IgD-negative memory B cell (primary cell): Measurements from ENCODE around the gene ATR. TPM values are rescaled to one million over a fixed set of nuclear protein-coding genes. Genes with fewer than 3 reads are reported as not detected.
"Not testable (repeated sequence)": the region's sequence is repeated elsewhere in the genome, so short reads cannot be mapped to it uniquely, and the experiment has no call there.

Experiments
- H3K27ac Mint-ChIP-seq, 3 donors: one replicate each; pipeline ENCODE4 v1.8.0; 2020 to 2022; ENCODE audit warnings: mild to moderate bottlenecking in 3 of 3, mixed read lengths in 3 of 3, moderate library complexity in 1 of 3
- H3K27me3 Mint-ChIP-seq: one replicate; pipeline ENCODE4 v1.8.0; 2021; ENCODE audit warnings: mixed read lengths
- H3K36me3 Mint-ChIP-seq: one replicate; pipeline ENCODE4 v1.8.0; 2020; ENCODE audit warnings: mild to moderate bottlenecking, mixed read lengths
- H3K4me1 Mint-ChIP-seq, 3 donors: one replicate each; pipeline ENCODE4 v1.8.0; 2020 to 2022; ENCODE audit warnings: mixed read lengths in 3 of 3, mild to moderate bottlenecking in 1 of 3
- H3K4me3 Mint-ChIP-seq, 4 donors: one replicate each; pipeline ENCODE4 v1.8.0; 2020 to 2022; ENCODE audit warnings: mild to moderate bottlenecking in 4 of 4, mixed read lengths in 4 of 4, moderate library complexity in 3 of 4
- H3K9me3 Mint-ChIP-seq, 3 donors: one replicate each; pipeline ENCODE4 v1.8.0; 2020 to 2021; ENCODE audit warnings: mixed read lengths in 3 of 3, mild to moderate bottlenecking in 1 of 3
- polyA plus RNA-seq: library from polyadenylated mRNA; unstranded; fragments of 300-500 nt; fragmentation: Illumina TruSeq; gene quantifications from one replicate; pipeline ENCODE4 v1.2.3, GENCODE V29; 2021

The ATR gene
- 12.6 TPM for polyA plus RNA-seq

GRCh38 chr3:142578329-142579223 lies at the start of gene ATR:
Gene ATR (minus strand): TSS chr3:142578733. CDS start chr3:142578704, 29 bp downstream.
- H3K36me3 Mint-ChIP-seq = peaks cover 9% of the 10 kb centered on the region
- H3K4me1 Mint-ChIP-seq = peaks cover 27 to 43% (median 39%) of the 10 kb centered on the region in 3 donors
- no peaks in the 10 kb centered on the region for H3K27me3 Mint-ChIP-seq
- H3K27ac Mint-ChIP-seq = peak within 1 kb of the TSS; percentile 62 to 98 (median 97)
- H3K9me3 Mint-ChIP-seq = no peaks in the 10 kb centered on the region
- H3K4me3 Mint-ChIP-seq = peak within 1 kb of the TSS; percentile 92 to 96 (median 96)

- no peaks in the 10 kb centered on the region for H3K4me1 Mint-ChIP-seq
- H3K27ac Mint-ChIP-seq = no peak overlapping the region
- no peaks in the 10 kb centered on the region for H3K27me3 Mint-ChIP-seq
- H3K9me3 Mint-ChIP-seq = no peaks in the 10 kb centered on the region
- no peak overlapping the region for H3K4me3 Mint-ChIP-seq
- H3K36me3 Mint-ChIP-seq = no peaks in the 10 kb centered on the region
These were observed 48.4 kb upstream of the ATR start for GRCh38 chr3:142626971-142627370.

GRCh38 chr3:142625153-142625440 lies 46.6 kb upstream of the ATR start:
- Mint-ChIP-seq H3K27ac (no peak overlapping the region), H3K27me3 (no peaks in the 10 kb centered on the region), H3K36me3 (no peaks in the 10 kb centered on the region), H3K9me3 (no peaks in the 10 kb centered on the region), H3K4me1 (no peaks in the 10 kb centered on the region), H3K4me3 (no peak overlapping the region)

- Mint-ChIP-seq H3K9me3 (no peaks in the 10 kb centered on the region), H3K27me3 (no peaks in the 10 kb centered on the region), H3K4me3 (no peak overlapping the region), H3K27ac (no peak overlapping the region), H3K36me3 (no peaks in the 10 kb centered on the region), H3K4me1 (no peaks in the 10 kb centered on the region)
These were observed 46.0 kb upstream of the ATR start for GRCh38 chr3:142624341-142625152.

GRCh38 chr3:142623194-142623593 lies 44.7 kb upstream of the ATR start:
- Mint-ChIP-seq H3K36me3 (no peaks in the 10 kb centered on the region), H3K9me3 (no peaks in the 10 kb centered on the region), H3K4me3 (no peak overlapping the region), H3K27ac (no peak overlapping the region), H3K4me1 (no peaks in the 10 kb centered on the region), H3K27me3 (no peaks in the 10 kb centered on the region)

GRCh38 chr3:142622405-142622804 lies 43.9 kb upstream of the ATR start:
- H3K9me3 Mint-ChIP-seq = no peaks in the 10 kb centered on the region
- H3K36me3 Mint-ChIP-seq = no peaks in the 10 kb centered on the region
- no peaks in the 10 kb centered on the region for H3K27me3 Mint-ChIP-seq
- H3K4me3 Mint-ChIP-seq = no peak overlapping the region
- no peak overlapping the region for H3K27ac Mint-ChIP-seq
- H3K4me1 Mint-ChIP-seq = no peaks in the 10 kb centered on the region

- H3K36me3 Mint-ChIP-seq = no peaks in the 10 kb centered on the region
- no peaks in the 10 kb centered on the region for H3K9me3 Mint-ChIP-seq
- no peaks in the 10 kb centered on the region for H3K4me1 Mint-ChIP-seq
- no peaks in the 10 kb centered on the region for H3K27me3 Mint-ChIP-seq
- H3K27ac Mint-ChIP-seq = no peak overlapping the region
- no peak overlapping the region for H3K4me3 Mint-ChIP-seq
These were observed 40.5 kb upstream of the ATR start for GRCh38 chr3:142618917-142619461.

- Mint-ChIP-seq H3K4me3 (no peak overlapping the region), H3K4me1 (no peaks in the 10 kb centered on the region), H3K27me3 (no peaks in the 10 kb centered on the region), H3K27ac (no peak overlapping the region), H3K9me3 (no peaks in the 10 kb centered on the region), H3K36me3 (no peaks in the 10 kb centered on the region)
These were observed 36.6 kb upstream of the ATR start for GRCh38 chr3:142615171-142615570.

- H3K9me3 Mint-ChIP-seq = no peaks in the 10 kb centered on the region
- no peaks in the 10 kb centered on the region for H3K27me3 Mint-ChIP-seq
- no peaks in the 10 kb centered on the region for H3K36me3 Mint-ChIP-seq
- no peaks in the 10 kb centered on the region for H3K4me1 Mint-ChIP-seq
- no peak overlapping the region for H3K4me3 Mint-ChIP-seq
- no peak overlapping the region for H3K27ac Mint-ChIP-seq
These were observed 35.6 kb upstream of the ATR start for GRCh38 chr3:142614059-142614626.

GRCh38 chr3:142613491-142613890 lies 35.0 kb upstream of the ATR start:
- H3K27ac Mint-ChIP-seq = no peak overlapping the region

GRCh38 chr3:142611206-142611605 lies 32.7 kb upstream of the ATR start:
- no peaks in the 10 kb centered on the region for H3K36me3 Mint-ChIP-seq
- no peaks in the 10 kb centered on the region for H3K4me1 Mint-ChIP-seq
- no peak overlapping the region for H3K27ac Mint-ChIP-seq
- H3K9me3 Mint-ChIP-seq = no peaks in the 10 kb centered on the region
- H3K4me3 Mint-ChIP-seq = no peak overlapping the region
- H3K27me3 Mint-ChIP-seq = no peaks in the 10 kb centered on the region

More at GRCh38 chr3:142613491-142613890, 35.0 kb upstream of the ATR start:
- H3K4me3 Mint-ChIP-seq = no peak overlapping the region
- no peaks in the 10 kb centered on the region for H3K36me3 Mint-ChIP-seq
- no peaks in the 10 kb centered on the region for H3K4me1 Mint-ChIP-seq
- H3K9me3 Mint-ChIP-seq = no peaks in the 10 kb centered on the region
- H3K27me3 Mint-ChIP-seq = no peaks in the 10 kb centered on the region

GRCh38 chr3:142609136-142609535 lies 30.6 kb upstream of the ATR start:
- no peaks in the 10 kb centered on the region for H3K9me3 Mint-ChIP-seq
- H3K27ac Mint-ChIP-seq = no peak overlapping the region

GRCh38 chr3:142608631-142609030 lies 30.1 kb upstream of the ATR start:
- H3K36me3 Mint-ChIP-seq = no peaks in the 10 kb centered on the region
- H3K9me3 Mint-ChIP-seq = no peaks in the 10 kb centered on the region
- no peak overlapping the region for H3K4me3 Mint-ChIP-seq
- no peaks in the 10 kb centered on the region for H3K27me3 Mint-ChIP-seq
- H3K27ac Mint-ChIP-seq = no peak overlapping the region
- H3K4me1 Mint-ChIP-seq = no peaks in the 10 kb centered on the region

More at GRCh38 chr3:142609136-142609535, 30.6 kb upstream of the ATR start:
- Mint-ChIP-seq H3K4me3 (no peak overlapping the region), H3K27me3 (no peaks in the 10 kb centered on the region), H3K4me1 (no peaks in the 10 kb centered on the region), H3K36me3 (no peaks in the 10 kb centered on the region)

GRCh38 chr3:142604940-142605339 lies 26.4 kb upstream of the ATR start:
- Mint-ChIP-seq H3K27me3 (no peaks in the 10 kb centered on the region), H3K4me3 (no peak overlapping the region), H3K36me3 (no peaks in the 10 kb centered on the region), H3K4me1 (no peaks in the 10 kb centered on the region), H3K9me3 (no peaks in the 10 kb centered on the region), H3K27ac (no peak overlapping the region)

- not testable (repeated sequence) for H3K27me3 Mint-ChIP-seq, H3K9me3 Mint-ChIP-seq, H3K4me1 Mint-ChIP-seq, H3K4me3 Mint-ChIP-seq, H3K27ac Mint-ChIP-seq, H3K36me3 Mint-ChIP-seq
These were observed 24.8 kb upstream of the ATR start for GRCh38 chr3:142603386-142603705.
